HepG2 (cell line): ENCODE results near the gene GRK3. TPM values are rescaled to one million over a fixed set of nuclear protein-coding genes. Genes with fewer than 3 reads are reported as not detected.

Experiments
- AGO2 ChIP-seq: fragments of 200-400 bp; formaldehyde crosslinking; optimal IDR thresholded peaks from 2 replicates; pipeline ENCODE3; 2017; ENCODE audit warnings: mild to moderate bottlenecking, low read depth, low read length, moderate library complexity
- DPF2 ChIP-seq: sonication (generic); formaldehyde crosslinking; IDR thresholded peaks from 2 replicates; pipeline ENCODE4 v1.4.0; 2020; ENCODE audit warnings: mild to moderate bottlenecking, low read depth, missing genetic modification reagents, borderline replicate concordance
- HMG20A ChIP-seq: IDR thresholded peaks from 2 replicates; pipeline ENCODE4 v1.6.1; 2016; ENCODE audit warnings: borderline replicate concordance
- HNRNPH1 ChIP-seq: fragments of 200-400 bp; formaldehyde crosslinking; optimal IDR thresholded peaks from 2 replicates; pipeline ENCODE3; 2017; ENCODE audit warnings: mild to moderate bottlenecking, low read depth, low read length
- MAFK ChIP-seq, 2 experiments: IDR thresholded peaks in 1 of 2; conservative IDR thresholded peaks in 1 of 2; 2 replicates each; pipeline ENCODE4 v1.6.1; 2011; ENCODE audit warnings: improper control_type of control experiment in 2 of 2, low read length in 2 of 2
- PITX1 ChIP-seq: sonication (generic); formaldehyde crosslinking; IDR thresholded peaks from 2 replicates; pipeline ENCODE4 v1.5.1; 2020; ENCODE audit warnings: mild to moderate bottlenecking, missing genetic modification reagents
- POLR2AphosphoS5 ChIP-seq: IDR thresholded peaks from 2 replicates; pipeline ENCODE4 v1.6.1; 2012; ENCODE audit warnings: low read depth, low read length
- SP1 ChIP-seq, 2 experiments: fragments of 450-650 bp in 1 of 2; sonication (generic) in 1 of 2; formaldehyde crosslinking in 1 of 2; IDR thresholded peaks; 2 replicates each; pipeline versions ENCODE4 v1.4.0 to v1.6.1; 2016 to 2020; ENCODE audit warnings: missing genetic modification reagents in 1 of 2
- SP5 ChIP-seq: IDR thresholded peaks from 2 replicates; pipeline ENCODE4 v1.6.1; 2016; ENCODE audit warnings: low read depth, borderline replicate concordance
- SUZ12 ChIP-seq: fragments of 150-350 bp; IDR thresholded peaks from 2 replicates; pipeline ENCODE4 v1.6.1; 2014; ENCODE audit warnings: low read depth, low read length
- THAP7 ChIP-seq: sonication (generic); formaldehyde crosslinking; IDR thresholded peaks from 2 replicates; pipeline ENCODE4 v1.8.1; 2023; ENCODE audit warnings: mild to moderate bottlenecking, missing genetic modification reagents
- ZBTB10 ChIP-seq: sonication (generic); formaldehyde crosslinking; IDR thresholded peaks from 2 replicates; pipeline ENCODE4 v1.4.0; 2020; ENCODE audit warnings: missing genetic modification reagents, borderline replicate concordance
- ZBTB7B ChIP-seq: sonication (generic); formaldehyde crosslinking; IDR thresholded peaks from 2 replicates; pipeline ENCODE4 v1.4.0; 2020; ENCODE audit warnings: missing genetic modification reagents
- ZNF251 ChIP-seq: sonication (generic); formaldehyde crosslinking; IDR thresholded peaks from 2 replicates; pipeline ENCODE4 v1.9.0; 2021; ENCODE audit warnings: mild to moderate bottlenecking, missing genetic modification reagents
- ZNF263 ChIP-seq: sonication (generic); formaldehyde crosslinking; IDR thresholded peaks from 2 replicates; pipeline ENCODE4 v1.4.0; 2020; ENCODE audit warnings: missing genetic modification reagents
- ZNF572 ChIP-seq: sonication (generic); formaldehyde crosslinking; IDR thresholded peaks from 2 replicates; pipeline ENCODE4 v1.5.1; 2020; ENCODE audit warnings: mild to moderate bottlenecking, missing genetic modification reagents
- ZNF589 ChIP-seq: sonication (generic); formaldehyde crosslinking; conservative IDR thresholded peaks from 2 replicates; pipeline ENCODE4 v1.8.0; 2022; ENCODE audit warnings: mild to moderate bottlenecking, moderate library complexity, missing genetic modification reagents
- ZNF709 ChIP-seq: sonication (generic); formaldehyde crosslinking; IDR thresholded peaks from 2 replicates; pipeline ENCODE4 v1.5.0; 2020; ENCODE audit warnings: mild to moderate bottlenecking, missing genetic modification reagents
- ZNF782 ChIP-seq: sonication (generic); formaldehyde crosslinking; IDR thresholded peaks from 2 replicates; pipeline ENCODE4 v1.4.0; 2020; ENCODE audit warnings: missing genetic modification reagents, mild to moderate bottlenecking, borderline replicate concordance
- ZNF891 ChIP-seq: sonication (generic); formaldehyde crosslinking; IDR thresholded peaks from 2 replicates; pipeline ENCODE4 v1.5.0; 2020; ENCODE audit warnings: mild to moderate bottlenecking, missing genetic modification reagents
- polyA plus RNA-seq, 8 experiments: library from polyadenylated mRNA; depleted of rRNA in 3 of 8; stranded (reverse) in 7 of 8; unstranded in 1 of 8; fragments of >200 nt; fragmentation: Illumina TruSeq in 4 of 8; extraction: Trizol in 4 of 8; gene quantifications; 2 replicates each; pipeline versions ENCODE4 v1.2.1 to v1.2.3, GENCODE V29; 2011 to 2016; ENCODE audit warnings: low read depth in 4 of 8, missing spikeins in 1 of 8, mixed read lengths in 1 of 8; ENCODE audit not compliant: insufficient read depth in 1 of 8
- total RNA-seq, 5 experiments: library from RNA; depleted of rRNA; stranded (reverse); fragments of >200 nt; fragmentation: Illumina TruSeq; extraction: Trizol; gene quantifications; 2 replicates each; pipeline ENCODE4 v1.2.3, GENCODE V29; 2016; ENCODE audit warnings: low read depth in 1 of 5
- TF ChIP-seq, protein P1 (sequence below): sonication (generic); formaldehyde crosslinking; IDR thresholded peaks from 2 replicates; pipeline ENCODE4 v1.5.0; 2020; ENCODE audit warnings: mild to moderate bottlenecking, missing genetic modification reagents, borderline replicate concordance
- TF ChIP-seq, protein P2 (sequence below): sonication (generic); formaldehyde crosslinking; IDR thresholded peaks from 2 replicates; pipeline ENCODE4 v1.4.0; 2020; ENCODE audit warnings: missing genetic modification reagents

GRK3 gene
- total and polyA plus RNA-seq, 2 of the 13 experiments (the other 11 are each of a cell fraction or from before 2014, with no cell fraction given) = 8.5 to 16.7 TPM

DNA sequence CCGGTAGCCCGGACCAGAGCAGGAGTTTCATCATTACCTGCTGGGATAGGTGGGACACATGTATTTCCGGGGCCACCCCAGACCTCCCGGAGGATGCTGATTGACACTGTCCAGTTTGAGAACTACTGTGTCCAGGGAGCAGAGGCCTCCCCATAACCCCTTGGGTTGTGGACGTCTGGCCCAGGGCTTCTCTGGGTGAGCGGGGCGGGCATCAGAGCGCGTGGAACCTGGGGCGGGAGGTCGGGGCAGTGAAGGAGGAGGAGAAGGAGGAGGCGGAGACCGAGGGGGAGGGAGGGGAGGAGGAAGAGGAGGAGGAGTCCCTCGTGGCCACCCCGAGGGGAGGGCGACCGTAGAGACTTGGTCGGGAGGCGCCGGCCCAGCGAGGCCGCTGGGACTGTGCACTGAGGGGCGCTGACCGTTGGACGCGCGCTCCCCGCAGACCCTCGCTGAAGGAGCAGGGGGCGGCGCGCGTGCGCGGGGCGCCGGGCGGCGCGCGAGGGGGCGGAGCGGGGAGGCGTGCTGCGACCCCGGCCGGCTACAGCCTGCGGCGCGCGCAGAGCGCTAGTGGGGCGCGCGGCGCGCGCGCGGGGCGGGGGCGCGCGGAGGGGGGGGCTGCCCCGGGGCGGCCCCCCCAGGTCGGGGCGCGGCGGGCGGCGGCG is at the start of gene GRK3 (continued):
- peak; percentile 5; the same call in 1 of the 2 replicates for TF ChIP-seq ZNF891 (CRISPR knock-in tag)
- peak; percentile 40; the same call in 1 of the 2 replicates for TF ChIP-seq ZBTB7B (CRISPR knock-in tag)
- no peak for TF ChIP-seq MAFK (conservative IDR thresholded peaks at IDR 0.05 in 1 of 2, IDR thresholded peaks at IDR 0.05 in 1 of 2; ENCODE audit: low read length in 2 of 2)
- TF ChIP-seq ZBTB10 = peak; percentile 18; the same call in 1 of the 2 replicates
- TF ChIP-seq ZNF589 (CRISPR knock-in tag) = 0 out of 2 replicates have a peak, but pooled peaks have one; percentile 19
- no peak for TF ChIP-seq SUZ12
- TF ChIP-seq POLR2AphosphoS5 = 0 out of 2 replicates have a peak, but pooled peaks have one; percentile 54
- TF ChIP-seq, protein P1, sequence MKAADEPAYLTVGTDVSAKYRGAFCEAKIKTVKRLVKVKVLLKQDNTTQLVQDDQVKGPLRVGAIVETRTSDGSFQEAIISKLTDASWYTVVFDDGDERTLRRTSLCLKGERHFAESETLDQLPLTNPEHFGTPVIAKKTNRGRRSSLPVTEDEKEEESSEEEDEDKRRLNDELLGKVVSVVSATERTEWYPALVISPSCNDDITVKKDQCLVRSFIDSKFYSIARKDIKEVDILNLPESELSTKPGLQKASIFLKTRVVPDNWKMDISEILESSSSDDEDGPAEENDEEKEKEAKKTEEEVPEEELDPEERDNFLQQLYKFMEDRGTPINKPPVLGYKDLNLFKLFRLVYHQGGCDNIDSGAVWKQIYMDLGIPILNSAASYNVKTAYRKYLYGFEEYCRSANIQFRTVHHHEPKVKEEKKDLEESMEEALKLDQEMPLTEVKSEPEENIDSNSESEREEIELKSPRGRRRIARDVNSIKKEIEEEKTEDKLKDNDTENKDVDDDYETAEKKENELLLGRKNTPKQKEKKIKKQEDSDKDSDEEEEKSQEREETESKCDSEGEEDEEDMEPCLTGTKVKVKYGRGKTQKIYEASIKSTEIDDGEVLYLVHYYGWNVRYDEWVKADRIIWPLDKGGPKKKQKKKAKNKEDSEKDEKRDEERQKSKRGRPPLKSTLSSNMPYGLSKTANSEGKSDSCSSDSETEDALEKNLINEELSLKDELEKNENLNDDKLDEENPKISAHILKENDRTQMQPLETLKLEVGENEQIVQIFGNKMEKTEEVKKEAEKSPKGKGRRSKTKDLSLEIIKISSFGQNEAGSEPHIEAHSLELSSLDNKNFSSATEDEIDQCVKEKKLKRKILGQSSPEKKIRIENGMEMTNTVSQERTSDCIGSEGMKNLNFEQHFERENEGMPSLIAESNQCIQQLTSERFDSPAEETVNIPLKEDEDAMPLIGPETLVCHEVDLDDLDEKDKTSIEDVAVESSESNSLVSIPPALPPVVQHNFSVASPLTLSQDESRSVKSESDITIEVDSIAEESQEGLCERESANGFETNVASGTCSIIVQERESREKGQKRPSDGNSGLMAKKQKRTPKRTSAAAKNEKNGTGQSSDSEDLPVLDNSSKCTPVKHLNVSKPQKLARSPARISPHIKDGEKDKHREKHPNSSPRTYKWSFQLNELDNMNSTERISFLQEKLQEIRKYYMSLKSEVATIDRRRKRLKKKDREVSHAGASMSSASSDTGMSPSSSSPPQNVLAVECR = peak; percentile 32; the same call in 1 of the 2 replicates
- TF ChIP-seq PITX1 (CRISPR knock-in tag) = no peak
- TF ChIP-seq SP5 = 0 out of 2 replicates have a peak, but pooled peaks have one; percentile 52
- TF ChIP-seq AGO2 = peak; percentile 35
- TF ChIP-seq ZNF263 (CRISPR knock-in tag) = peak; percentile 91
- no peak for TF ChIP-seq HMG20A (CRISPR knock-in tag)
- TF ChIP-seq SP1 (IDR thresholded peaks at IDR 0.05) = no peak
- TF ChIP-seq SP1 (CRISPR knock-in tag; IDR thresholded peaks at IDR 0.05) = 0 out of 2 replicates have a peak, but pooled peaks have one; percentile 10
- TF ChIP-seq ZNF709 (CRISPR knock-in tag) = no peak
- TF ChIP-seq ZNF251 (CRISPR knock-in tag) = no peak
- peak; percentile 32; the same call in 1 of the 2 replicates for TF ChIP-seq ZNF782 (CRISPR knock-in tag)
- TF ChIP-seq HNRNPH1 = no peak
- TF ChIP-seq ZNF572 (CRISPR knock-in tag) = no peak
- TF ChIP-seq, protein P2, sequence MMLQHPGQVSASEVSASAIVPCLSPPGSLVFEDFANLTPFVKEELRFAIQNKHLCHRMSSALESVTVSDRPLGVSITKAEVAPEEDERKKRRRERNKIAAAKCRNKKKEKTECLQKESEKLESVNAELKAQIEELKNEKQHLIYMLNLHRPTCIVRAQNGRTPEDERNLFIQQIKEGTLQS (CRISPR knock-in tag) = no peak
- no peak for TF ChIP-seq DPF2 (CRISPR knock-in tag)
- TF ChIP-seq THAP7 (CRISPR knock-in tag) = no peak
